GM19468 (cell line): Measurements from ENCODE around the gene CLCN1.
A peak's percentile ranks its signal among the peaks of the same experiment; 100 is the strongest.

ENCODE experiments used
- ATAC-seq: cut with Tn5 transposase; IDR thresholded peaks from one replicate; pipeline ENCODE4 v1.9.1; 2021; ENCODE audit warnings: mild to moderate bottlenecking, moderate library complexity, moderate number of reproducible peaks; ENCODE audit not compliant: unreplicated experiment; ENCODE audit errors: extremely low read depth

CLCN1 gene

DNA sequence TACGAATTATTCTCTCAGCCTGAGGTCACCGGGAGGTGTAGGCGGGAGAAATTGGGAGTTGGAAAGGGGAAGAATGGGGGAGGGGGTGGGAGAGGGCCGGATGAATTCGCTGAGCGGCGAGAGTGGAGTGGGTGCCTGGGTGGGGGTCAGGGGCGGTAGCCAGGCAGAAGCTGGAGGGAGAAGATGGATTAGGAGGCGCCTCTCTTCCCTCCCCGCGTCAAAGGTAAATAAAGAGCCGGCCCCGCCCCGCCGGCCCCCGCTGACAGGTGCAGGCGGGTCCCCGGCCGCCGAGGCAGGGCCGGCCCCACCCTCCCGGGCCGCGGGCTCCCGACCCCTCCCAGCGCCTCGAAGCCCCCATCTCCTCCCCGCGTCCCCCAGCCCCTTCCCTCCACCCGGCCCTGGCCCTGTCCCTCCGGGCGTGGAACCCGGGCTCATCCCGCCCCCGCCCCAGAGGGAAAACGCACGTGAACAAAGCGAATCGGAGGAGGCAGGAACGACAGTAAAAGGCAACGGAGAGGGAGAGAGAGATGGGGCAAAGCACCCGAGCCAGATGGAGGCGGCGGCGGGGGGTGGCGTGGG is 45.7 kb downstream of the CLCN1 start:
- ATAC-seq, result no peak

DNA sequence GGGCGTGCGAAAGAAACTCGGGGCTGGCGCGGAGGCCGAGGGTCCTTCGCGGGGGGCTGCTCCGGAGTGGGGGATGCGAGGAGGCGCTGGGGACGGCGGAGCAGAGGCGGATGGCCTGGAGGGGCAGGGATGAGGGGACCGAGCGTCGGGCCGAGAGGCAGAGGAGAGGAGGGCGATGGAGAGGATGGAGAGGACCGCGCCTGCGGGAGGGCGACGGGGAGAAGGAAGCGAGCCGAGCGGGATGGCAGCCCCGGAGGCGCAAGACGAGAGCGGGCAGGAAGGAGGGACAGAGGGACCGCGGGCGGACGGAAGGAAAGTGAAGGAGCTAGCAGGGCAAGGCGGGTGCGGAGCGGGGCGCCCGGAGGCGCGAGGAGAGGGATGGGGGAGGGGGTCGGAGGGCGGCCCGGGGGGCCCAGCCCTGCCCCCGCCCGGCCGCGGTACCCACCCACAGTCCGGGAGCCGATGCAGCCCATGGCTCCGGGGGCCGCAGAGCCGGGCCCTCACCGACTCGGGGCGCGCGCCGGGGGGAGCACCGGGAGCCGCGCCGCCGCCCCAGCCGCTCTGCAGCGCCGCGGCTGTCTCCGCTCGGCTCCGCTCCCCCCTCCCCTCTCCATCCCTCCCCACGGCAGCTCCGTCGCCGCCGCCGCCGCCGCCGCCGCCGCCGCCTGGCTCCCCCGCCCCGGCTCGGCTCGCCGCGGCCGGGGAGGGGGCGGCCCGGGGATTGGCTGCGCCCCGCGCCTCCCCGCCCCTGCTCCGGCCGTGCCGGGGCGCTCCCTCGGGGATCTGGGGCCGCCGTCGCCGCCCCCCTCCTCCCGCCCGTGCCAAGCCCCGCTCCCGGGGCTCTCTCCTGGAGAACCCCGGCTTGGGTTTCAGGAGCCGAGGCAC is 46.5 kb downstream of the CLCN1 start, which contains the start of gene FAM131B:
Gene FAM131B, minus strand, starts transcription at position 583 of the 885 bp plus-strand sequence. Its CDS starts 110 bp downstream, at position 473.
- no peak for ATAC-seq

DNA sequence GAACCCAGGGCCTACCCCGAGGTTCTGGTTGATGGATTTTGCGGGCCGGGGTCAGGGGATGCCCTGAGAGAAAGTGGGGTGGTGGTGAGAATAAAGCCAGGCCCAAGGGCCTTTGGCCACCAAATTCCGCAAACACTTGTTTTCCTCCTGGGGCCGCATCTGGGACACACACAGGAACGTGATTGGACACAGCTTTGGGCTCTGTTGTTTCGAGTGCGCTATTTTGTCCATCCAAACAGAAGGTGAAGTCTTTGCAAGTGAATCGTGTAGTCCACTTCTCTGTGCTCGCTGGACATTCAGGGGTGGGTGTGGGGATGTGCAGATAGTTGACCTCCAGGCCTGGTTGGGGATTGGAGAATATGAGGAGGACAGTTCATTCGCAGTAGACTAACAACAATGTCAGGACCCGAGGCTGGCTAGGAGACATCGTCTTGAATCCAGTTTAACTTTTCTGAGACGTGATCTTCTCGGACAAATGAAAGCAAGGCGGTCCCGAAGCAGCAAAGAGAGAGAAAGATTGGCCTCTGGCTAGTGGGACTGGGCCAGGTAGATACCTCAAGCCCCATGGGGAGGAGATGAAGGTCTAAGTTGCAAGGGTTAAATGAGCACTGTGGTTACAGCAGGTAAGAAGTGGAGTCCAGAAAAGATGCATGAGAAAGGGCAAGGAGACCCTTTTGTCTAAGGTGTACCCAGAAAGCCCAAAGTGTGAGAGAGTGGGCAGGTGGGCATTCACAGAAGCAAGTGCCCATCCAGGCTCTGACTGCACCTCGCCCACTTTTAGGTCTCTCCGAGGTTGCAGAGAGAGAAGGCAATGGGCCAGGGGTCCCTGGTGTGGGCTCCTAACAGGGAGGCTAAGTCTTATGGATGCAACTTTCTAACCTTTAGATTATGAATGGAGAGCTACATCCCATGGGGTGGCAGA is 47.4 kb downstream of the CLCN1 start:
- no peak for ATAC-seq

GRCh38 chr7:143367972-143368371 is 52.1 kb downstream of the CLCN1 start:
- ATAC-seq, result no peak

GRCh38 chr7:143368387-143368786 is 52.5 kb downstream of the CLCN1 start:
- ATAC-seq, result no peak

- no peak for ATAC-seq
Measured at GRCh38 chr7:143369678-143370651, 54.1 kb downstream of the CLCN1 start.

GRCh38 chr7:143372070-143372469 is 56.2 kb downstream of the CLCN1 start:
- no peak for ATAC-seq

- ATAC-seq, result no peak
Measured at GRCh38 chr7:143373255-143373794, 57.4 kb downstream of the CLCN1 start.

GRCh38 chr7:143374561-143374960 is 58.6 kb downstream of the CLCN1 start:
- ATAC-seq, result no peak

- ATAC-seq, result no peak
Measured at GRCh38 chr7:143375298-143376034, 59.6 kb downstream of the CLCN1 start.

- ATAC-seq, result no peak
Measured at GRCh38 chr7:143376396-143376795, 60.5 kb downstream of the CLCN1 start.

DNA sequence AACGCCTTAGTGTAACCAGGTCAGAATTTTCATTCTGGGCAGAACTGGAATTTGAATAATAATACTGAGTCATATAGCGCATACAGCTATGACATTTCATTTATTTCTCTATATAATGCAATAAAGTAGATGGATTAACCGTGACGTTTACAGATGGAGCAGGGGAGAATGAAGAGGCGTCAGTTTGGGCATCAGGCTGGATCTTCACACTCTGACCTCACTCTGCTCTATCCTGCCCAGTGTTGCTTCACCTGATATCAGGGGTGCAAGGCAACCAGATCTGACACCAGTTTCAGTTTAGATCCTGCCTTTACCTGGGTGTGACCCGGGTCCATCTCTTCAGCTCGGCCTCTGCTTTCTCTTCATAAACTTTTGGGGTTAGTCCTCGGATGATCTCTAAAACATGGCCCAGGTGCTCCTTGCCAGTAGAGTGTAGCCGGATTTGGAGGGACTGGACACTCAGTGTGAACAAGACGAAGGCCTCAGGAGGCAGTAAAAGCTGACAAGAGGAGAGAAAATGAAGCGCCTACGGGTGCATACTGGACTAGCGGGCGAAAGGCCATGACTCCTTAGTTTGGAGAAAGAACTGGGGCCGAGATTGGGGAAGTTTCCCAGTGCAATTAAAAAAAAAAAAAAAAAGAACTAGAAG is 63.8 kb downstream of the CLCN1 start:
- no peak for ATAC-seq

DNA sequence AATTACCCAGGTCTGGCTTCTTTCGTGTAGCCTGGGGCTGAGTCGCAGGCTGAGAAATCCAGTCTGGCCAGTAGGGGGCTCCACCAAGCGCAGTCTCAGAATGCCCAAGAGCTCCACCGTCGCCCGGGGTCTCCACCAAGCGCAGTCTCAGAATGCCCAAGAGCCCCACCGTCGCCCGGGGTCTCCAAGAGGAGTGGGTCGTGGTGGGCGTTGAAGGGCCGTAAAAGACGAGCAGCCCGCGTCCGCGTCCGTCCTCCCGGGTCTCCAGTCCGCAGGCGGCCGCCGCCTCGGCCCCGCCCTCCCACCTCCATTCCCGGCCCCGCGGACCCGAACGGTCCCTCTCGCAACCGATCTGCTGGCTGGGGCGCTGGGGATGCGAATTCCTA is 64.3 kb downstream of the CLCN1 start:
- ATAC-seq, result peak; percentile 29

GRCh38 chr7:143380646-143381426 is 64.9 kb downstream of the CLCN1 start, which contains the start of gene ZYX:
TSS of gene ZYX (plus strand) at chr7:143381345. CDS start at chr7:143381572, 227 bp downstream.
- ATAC-seq, result peak; percentile 56

DNA sequence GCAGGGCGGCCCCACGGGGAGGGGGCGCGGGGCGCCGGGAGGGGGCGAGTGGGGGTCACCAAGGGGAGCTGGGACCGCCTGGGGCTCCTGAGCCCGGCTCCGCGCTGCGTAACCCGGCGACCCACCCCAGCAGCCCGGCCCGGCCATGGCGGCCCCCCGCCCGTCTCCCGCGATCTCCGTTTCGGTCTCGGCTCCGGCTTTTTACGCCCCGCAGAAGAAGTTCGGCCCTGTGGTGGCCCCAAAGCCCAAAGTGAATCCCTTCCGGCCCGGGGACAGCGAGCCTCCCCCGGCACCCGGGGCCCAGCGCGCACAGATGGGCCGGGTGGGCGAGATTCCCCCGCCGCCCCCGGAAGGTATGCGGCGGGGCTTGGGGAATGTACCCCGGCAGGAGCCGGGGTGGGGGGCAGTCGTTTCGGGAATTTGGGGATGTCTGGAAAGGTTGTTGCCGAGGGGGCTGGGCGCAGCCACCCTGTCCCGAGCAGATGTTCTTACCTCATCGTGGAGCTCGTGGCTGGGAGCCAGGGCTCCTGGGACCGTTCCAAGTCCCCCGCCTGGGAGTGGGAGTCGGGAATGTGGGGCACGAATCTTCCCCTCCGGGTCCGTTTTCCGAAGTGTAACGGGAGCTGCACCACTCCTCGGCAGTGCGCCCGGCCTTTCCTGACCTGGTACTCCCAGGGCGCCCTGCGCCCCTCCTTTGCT is 65.7 kb downstream of the CLCN1 start:
- ATAC-seq, result no peak

DNA sequence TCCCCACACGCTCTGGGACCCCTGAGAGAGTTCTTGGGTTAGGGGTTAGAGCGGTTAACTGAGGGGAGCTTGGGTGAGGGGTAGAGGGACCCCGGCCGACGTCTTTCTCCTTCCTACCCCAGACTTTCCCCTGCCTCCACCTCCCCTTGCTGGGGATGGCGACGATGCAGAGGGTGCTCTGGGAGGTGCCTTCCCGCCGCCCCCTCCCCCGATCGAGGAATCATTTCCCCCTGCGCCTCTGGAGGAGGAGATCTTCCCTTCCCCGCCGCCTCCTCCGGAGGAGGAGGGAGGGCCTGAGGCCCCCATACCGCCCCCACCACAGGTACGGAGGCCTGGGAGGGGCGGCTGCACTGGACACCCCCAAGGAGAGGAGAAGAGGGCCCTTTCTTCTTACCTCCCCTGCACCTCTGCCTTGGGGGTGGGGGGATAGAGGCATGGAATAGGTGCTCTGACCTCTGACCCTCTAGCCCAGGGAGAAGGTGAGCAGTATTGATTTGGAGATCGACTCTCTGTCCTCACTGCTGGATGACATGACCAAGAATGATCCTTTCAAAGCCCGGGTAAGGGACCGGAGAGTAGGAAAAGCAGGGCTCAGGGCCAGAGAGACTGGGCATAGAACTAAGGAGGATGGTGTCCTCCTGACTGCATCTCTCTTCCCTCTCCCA is 66.3 kb downstream of the CLCN1 start:
- no peak for ATAC-seq
